ENCODE results near the gene NCAM1. TPM values are rescaled to one million over a fixed set of nuclear protein-coding genes. Genes with fewer than 3 reads are reported as not detected.

NCAM1 gene
- total RNA-seq, 1 experiment from 2014 or later = 0.33 TPM

DNA sequence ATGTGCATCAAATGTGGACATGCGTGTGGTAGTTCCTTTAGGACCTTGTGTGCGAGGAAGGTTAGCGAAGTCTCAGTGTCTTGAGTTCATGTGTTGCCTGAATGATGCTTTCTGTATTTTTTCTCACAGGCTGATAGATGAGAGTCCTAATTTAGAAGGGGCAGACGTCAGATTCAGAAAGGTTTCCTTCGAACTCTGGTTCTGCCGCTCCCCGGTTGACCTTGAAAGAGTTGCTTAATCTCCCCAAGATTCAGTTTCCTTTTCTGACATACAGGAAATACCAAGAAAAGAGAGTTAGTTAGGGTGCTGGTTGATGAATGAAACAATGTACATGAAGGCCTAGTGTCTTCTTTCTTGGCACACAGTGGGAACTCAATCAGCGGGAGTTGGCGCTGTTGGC lies 317.3 kb downstream of the NCAM1 start:
- Histone ChIP-seq H3K36me3 (ENCODE audit: low read depth) (no peaks in the 10 kb centered on the region), H2AFZ (no peak overlapping the region), H3K4me2 (no peak overlapping the region), H3K79me2 (ENCODE audit: low read depth) (no peaks in the 10 kb centered on the region), H3K27ac (no peak overlapping the region), H3K27me3 (ENCODE audit: insufficient read depth, low read depth) (0 out of 2 replicates have a peak, but pooled peaks cover 8% of the 10 kb centered on the region), H4K20me1 (ENCODE audit: insufficient read depth) (no peaks in the 10 kb centered on the region), H3K4me3 (no peak overlapping the region), H3K9me3 (ENCODE audit: insufficient read depth, low read depth) (no peaks in the 10 kb centered on the region), H3K9me2 (ENCODE audit: insufficient read depth) (no peaks in the 10 kb centered on the region), H3F3A (ENCODE audit: insufficient read depth, low read depth) (no peaks in the 10 kb centered on the region), H3K4me1 (replicated peaks; ENCODE audit: insufficient read depth) (no peaks in the 10 kb centered on the region)
- intact Hi-C loops (cut with micrococcal nuclease; ENCODE audit: unreplicated experiment) = no loop called here
- no TSS peak for BruUV-seq (replicated peaks)
- TF ChIP-seq, protein P1, sequence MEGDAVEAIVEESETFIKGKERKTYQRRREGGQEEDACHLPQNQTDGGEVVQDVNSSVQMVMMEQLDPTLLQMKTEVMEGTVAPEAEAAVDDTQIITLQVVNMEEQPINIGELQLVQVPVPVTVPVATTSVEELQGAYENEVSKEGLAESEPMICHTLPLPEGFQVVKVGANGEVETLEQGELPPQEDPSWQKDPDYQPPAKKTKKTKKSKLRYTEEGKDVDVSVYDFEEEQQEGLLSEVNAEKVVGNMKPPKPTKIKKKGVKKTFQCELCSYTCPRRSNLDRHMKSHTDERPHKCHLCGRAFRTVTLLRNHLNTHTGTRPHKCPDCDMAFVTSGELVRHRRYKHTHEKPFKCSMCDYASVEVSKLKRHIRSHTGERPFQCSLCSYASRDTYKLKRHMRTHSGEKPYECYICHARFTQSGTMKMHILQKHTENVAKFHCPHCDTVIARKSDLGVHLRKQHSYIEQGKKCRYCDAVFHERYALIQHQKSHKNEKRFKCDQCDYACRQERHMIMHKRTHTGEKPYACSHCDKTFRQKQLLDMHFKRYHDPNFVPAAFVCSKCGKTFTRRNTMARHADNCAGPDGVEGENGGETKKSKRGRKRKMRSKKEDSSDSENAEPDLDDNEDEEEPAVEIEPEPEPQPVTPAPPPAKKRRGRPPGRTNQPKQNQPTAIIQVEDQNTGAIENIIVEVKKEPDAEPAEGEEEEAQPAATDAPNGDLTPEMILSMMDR (conservative IDR thresholded peaks at IDR 0.05) = no peak
- TF ChIP-seq EZH2 (IDR thresholded peaks at IDR 0.05; ENCODE audit: low read depth) = no peak
- POLR2A ChIA-PET (ENCODE audit: unreplicated experiment) = no interaction called here
- DNase-seq = no peak
- CTCF ChIA-PET = no interaction called here

DNA sequence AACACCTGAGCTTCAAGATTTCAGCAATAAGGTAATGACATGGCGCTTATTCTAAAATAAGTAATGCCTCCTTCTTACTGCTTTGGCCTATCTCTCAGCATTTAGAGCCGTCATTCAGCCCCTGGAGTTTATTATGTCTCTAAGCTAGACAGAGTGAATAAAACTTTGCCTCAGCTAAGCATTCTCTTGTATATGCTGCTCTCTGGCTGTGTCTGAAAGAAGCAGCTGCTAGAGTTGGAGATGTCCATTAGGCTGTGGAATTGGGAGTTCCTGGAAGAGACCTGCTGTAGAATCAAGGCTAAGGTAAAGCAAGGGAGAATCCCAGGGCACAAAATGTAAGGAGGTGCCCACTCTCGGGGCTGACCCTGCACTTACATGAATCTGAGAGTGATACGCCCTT lies 317.7 kb downstream of the NCAM1 start:
- Histone ChIP-seq H3K9me2 (ENCODE audit: insufficient read depth) (no peaks in the 10 kb centered on the region), H3K9me3 (ENCODE audit: insufficient read depth, low read depth) (no peaks in the 10 kb centered on the region), H3K27ac (no peak overlapping the region), H3K4me3 (no peak overlapping the region), H3K79me2 (ENCODE audit: low read depth) (no peaks in the 10 kb centered on the region), H4K20me1 (ENCODE audit: insufficient read depth) (no peaks in the 10 kb centered on the region), H3K27me3 (ENCODE audit: insufficient read depth, low read depth) (0 out of 2 replicates have a peak, but pooled peaks cover 8% of the 10 kb centered on the region), H2AFZ (no peak overlapping the region), H3K4me2 (no peak overlapping the region), H3K36me3 (ENCODE audit: low read depth) (no peaks in the 10 kb centered on the region), H3F3A (ENCODE audit: insufficient read depth, low read depth) (no peaks in the 10 kb centered on the region), H3K4me1 (replicated peaks; ENCODE audit: insufficient read depth) (no peaks in the 10 kb centered on the region)
- no TSS peak for BruUV-seq (replicated peaks)
- DNase-seq = no peak
- ChIA-PET CTCF (no interaction called here), POLR2A (ENCODE audit: unreplicated experiment) (no interaction called here)
- TF ChIP-seq EZH2 (IDR thresholded peaks at IDR 0.05; ENCODE audit: low read depth) = no peak
- TF ChIP-seq, protein P1 (conservative IDR thresholded peaks at IDR 0.05) = no peak
- intact Hi-C loops (cut with micrococcal nuclease; ENCODE audit: unreplicated experiment) = no loop called here

DNA sequence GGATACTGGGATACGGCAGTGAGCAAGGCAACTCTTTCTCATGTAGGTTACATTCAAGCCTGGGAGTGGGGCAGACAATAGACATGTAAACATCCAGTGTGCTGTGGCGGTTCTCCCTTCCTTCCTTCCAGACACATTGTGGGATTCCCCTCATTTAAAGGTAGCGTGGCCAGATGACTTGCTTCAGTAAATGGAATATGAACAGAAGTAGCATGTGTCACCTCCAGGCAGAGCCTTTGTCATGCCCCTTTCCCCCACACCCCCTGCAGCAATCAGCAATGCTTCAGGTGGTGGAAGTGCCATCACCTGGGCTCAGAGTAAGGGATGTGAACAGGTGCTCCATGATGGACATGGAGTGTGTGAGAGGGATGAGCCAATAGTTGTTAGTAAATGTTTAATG lies 318.4 kb downstream of the NCAM1 start:
- no peaks in the 10 kb centered on the region for H3K36me3 ChIP-seq (ENCODE audit: low read depth)
- no peak for DNase-seq
- H3K9me3 ChIP-seq (ENCODE audit: insufficient read depth, low read depth) = no peaks in the 10 kb centered on the region
- no peak overlapping the region for H2AFZ ChIP-seq
- no peaks in the 10 kb centered on the region for H3K79me2 ChIP-seq (ENCODE audit: low read depth)
- ChIA-PET CTCF (no interaction called here), POLR2A (ENCODE audit: unreplicated experiment) (no interaction called here)
- intact Hi-C loops (cut with micrococcal nuclease; ENCODE audit: unreplicated experiment) = no loop called here
- no TSS peak for BruUV-seq (replicated peaks)
- H3K4me2 ChIP-seq = no peak overlapping the region
- no peak overlapping the region for H3K27ac ChIP-seq
- TF ChIP-seq, protein P1 (conservative IDR thresholded peaks at IDR 0.05) = no peak
- no peak for TF ChIP-seq EZH2 (IDR thresholded peaks at IDR 0.05; ENCODE audit: low read depth)
- H3K27me3 ChIP-seq (ENCODE audit: insufficient read depth, low read depth) = 0 out of 2 replicates have a peak, but pooled peaks cover 8% of the 10 kb centered on the region
- H3K4me1 ChIP-seq (replicated peaks; ENCODE audit: insufficient read depth) = no peaks in the 10 kb centered on the region
- H4K20me1 ChIP-seq (ENCODE audit: insufficient read depth) = no peaks in the 10 kb centered on the region
- H3K4me3 ChIP-seq = no peak overlapping the region
- no peaks in the 10 kb centered on the region for H3F3A ChIP-seq (ENCODE audit: insufficient read depth, low read depth)
- H3K9me2 ChIP-seq (ENCODE audit: insufficient read depth) = no peaks in the 10 kb centered on the region
